ENCODE results near the gene WDR70.

WDR70 gene

GRCh38 chr5:37694867-37695266 lies 315.7 kb downstream of the WDR70 start:
- DNase-seq (ENCODE audit: extremely low spot score) = no peak
- TF ChIP-seq SP1 (IDR thresholded peaks at IDR 0.05) (no peak), HDGF (IDR thresholded peaks at IDR 0.05; ENCODE audit: borderline replicate concordance) (no peak), ZNF384 (IDR thresholded peaks at IDR 0.05) (no peak), FOXA1 (IDR thresholded peaks at IDR 0.05) (no peak), BHLHE40 (IDR thresholded peaks at IDR 0.05; ENCODE audit: borderline replicate concordance) (no peak), TARDBP (IDR thresholded peaks at IDR 0.05) (no peak), ELF4 (IDR thresholded peaks at IDR 0.05) (no peak), FOXM1 (IDR thresholded peaks at IDR 0.05; ENCODE audit: borderline replicate concordance) (no peak), L3MBTL2 (conservative IDR thresholded peaks at IDR 0.05) (no peak), FOXK2 (IDR thresholded peaks at IDR 0.05) (no peak)
- CTCF ChIA-PET = no interaction called here
- POLR2A ChIA-PET = no interaction called here

GRCh38 chr5:37695647-37696046 lies 316.5 kb downstream of the WDR70 start:
- TF ChIP-seq CTBP1 (IDR thresholded peaks at IDR 0.05; ENCODE audit: borderline replicate concordance) (no peak), PKNOX1 (IDR thresholded peaks at IDR 0.05) (no peak), FOXA1 (IDR thresholded peaks at IDR 0.05) (no peak), ELF4 (IDR thresholded peaks at IDR 0.05) (no peak)
- ChIA-PET POLR2A (interaction anchor here (1.2 kb wide), 1 partner anchor 10 kb away, joined by 3 read pairs; no protein-coding TSS in a partner anchor), CTCF (interaction anchor here (0.7 kb wide), 1 partner anchor 22 kb away, joined by 4 read pairs; no protein-coding TSS in a partner anchor)
- no peak for DNase-seq (ENCODE audit: extremely low spot score)

- no peak for TF ChIP-seq HDGF (IDR thresholded peaks at IDR 0.05; ENCODE audit: borderline replicate concordance)
- TF ChIP-seq PKNOX1 (IDR thresholded peaks at IDR 0.05) = no peak
- TF ChIP-seq ZNF384 (IDR thresholded peaks at IDR 0.05) = no peak
- no peak for TF ChIP-seq FOXK2 (IDR thresholded peaks at IDR 0.05)
- no peak for TF ChIP-seq L3MBTL2 (conservative IDR thresholded peaks at IDR 0.05)
- no peak for TF ChIP-seq FOXM1 (IDR thresholded peaks at IDR 0.05; ENCODE audit: borderline replicate concordance)
- TF ChIP-seq CTBP1 (IDR thresholded peaks at IDR 0.05; ENCODE audit: borderline replicate concordance) = no peak
- no peak for TF ChIP-seq ELF4 (IDR thresholded peaks at IDR 0.05)
- ChIA-PET POLR2A (interaction anchor here (1.2 kb wide), 1 partner anchor 11 kb away, joined by 3 read pairs; no protein-coding TSS in a partner anchor), CTCF (interaction anchor here (0.7 kb wide), 1 partner anchor 21 kb away, joined by 4 read pairs; no protein-coding TSS in a partner anchor)
- DNase-seq (ENCODE audit: extremely low spot score) = no peak
These were observed 317.3 kb downstream of the WDR70 start for GRCh38 chr5:37696190-37697021.

DNA sequence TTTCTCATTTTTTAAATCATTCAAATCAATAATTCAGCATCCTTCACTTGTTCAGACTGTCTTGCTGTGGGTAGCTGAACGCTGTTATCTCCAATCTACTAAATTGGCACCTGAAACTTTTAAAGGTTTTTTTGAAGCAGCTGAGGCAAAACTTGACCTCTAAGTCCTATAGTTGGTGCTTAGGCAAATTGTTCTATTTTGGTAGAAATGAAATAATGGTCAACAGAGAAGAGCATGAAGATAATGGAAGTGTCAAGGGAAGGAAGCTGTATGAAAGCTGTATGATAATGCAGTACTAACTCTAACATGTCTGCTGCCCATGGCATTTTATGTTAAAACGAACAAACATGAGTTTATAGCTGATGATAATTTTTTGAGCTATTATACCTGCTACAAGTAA lies 322.8 kb downstream of the WDR70 start:
- ChIA-PET CTCF (interaction anchor here (0.6 kb wide), 1 partner anchor 22 kb away, joined by 3 read pairs; no protein-coding TSS in a partner anchor), POLR2A (no interaction called here)

GRCh38 chr5:37703841-37704241 lies 324.7 kb downstream of the WDR70 start:
- TF ChIP-seq HDGF (IDR thresholded peaks at IDR 0.05; ENCODE audit: borderline replicate concordance) (no peak), SP1 (IDR thresholded peaks at IDR 0.05) (no peak)
- no peak for DNase-seq (ENCODE audit: extremely low spot score)
- ChIA-PET CTCF (interaction anchor here (1.6 kb wide), 1 partner anchor 19 kb away, joined by 7 read pairs; no protein-coding TSS in a partner anchor), POLR2A (no interaction called here)

More for the DNA sequence above, 322.8 kb downstream of the WDR70 start:
- DNase-seq (ENCODE audit: extremely low spot score) = no peak
- TF ChIP-seq HDGF (IDR thresholded peaks at IDR 0.05; ENCODE audit: borderline replicate concordance) (no peak), FOXM1 (IDR thresholded peaks at IDR 0.05; ENCODE audit: borderline replicate concordance) (no peak), SP1 (IDR thresholded peaks at IDR 0.05) (no peak), PKNOX1 (IDR thresholded peaks at IDR 0.05) (no peak), SUZ12 (IDR thresholded peaks at IDR 0.05) (no peak), TARDBP (IDR thresholded peaks at IDR 0.05) (no peak), LEF1 (IDR thresholded peaks at IDR 0.05; ENCODE audit: borderline replicate concordance) (no peak), BHLHE40 (IDR thresholded peaks at IDR 0.05; ENCODE audit: borderline replicate concordance) (no peak), L3MBTL2 (conservative IDR thresholded peaks at IDR 0.05) (no peak), CTBP1 (IDR thresholded peaks at IDR 0.05; ENCODE audit: borderline replicate concordance) (no peak), FOXA1 (IDR thresholded peaks at IDR 0.05) (no peak), FOXK2 (IDR thresholded peaks at IDR 0.05) (no peak)

DNA sequence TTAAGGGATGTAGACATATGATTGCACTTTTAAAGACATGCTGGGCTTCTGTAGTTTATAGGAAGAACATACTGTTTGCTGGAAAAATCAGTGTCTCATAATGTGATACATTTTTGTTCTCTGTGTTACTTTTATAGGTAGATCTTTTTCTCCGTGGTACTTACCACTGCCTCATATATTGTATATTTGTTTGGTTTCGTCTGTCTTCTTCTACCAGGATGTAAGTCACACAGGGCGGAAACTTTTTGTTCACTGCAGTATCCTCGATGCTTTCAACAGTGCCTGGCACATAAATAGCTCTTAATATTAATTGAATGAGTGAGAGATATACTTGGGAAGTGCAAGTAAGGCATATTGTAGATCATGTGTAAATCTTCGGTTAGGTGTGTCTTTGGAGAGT lies 325.3 kb downstream of the WDR70 start:
- TF ChIP-seq LEF1 (IDR thresholded peaks at IDR 0.05; ENCODE audit: borderline replicate concordance) (no peak), SP1 (IDR thresholded peaks at IDR 0.05) (no peak), ARNT (IDR thresholded peaks at IDR 0.05) (no peak), SUZ12 (IDR thresholded peaks at IDR 0.05) (no peak), HDGF (IDR thresholded peaks at IDR 0.05; ENCODE audit: borderline replicate concordance) (no peak), FOXK2 (IDR thresholded peaks at IDR 0.05) (no peak), FOXM1 (IDR thresholded peaks at IDR 0.05; ENCODE audit: borderline replicate concordance) (no peak), L3MBTL2 (conservative IDR thresholded peaks at IDR 0.05) (no peak), CTBP1 (IDR thresholded peaks at IDR 0.05; ENCODE audit: borderline replicate concordance) (no peak), NFRKB (IDR thresholded peaks at IDR 0.05) (no peak), ZNF384 (IDR thresholded peaks at IDR 0.05) (no peak), ELF4 (IDR thresholded peaks at IDR 0.05) (no peak), TARDBP (IDR thresholded peaks at IDR 0.05) (no peak)
- CTCF ChIA-PET = no interaction called here
- POLR2A ChIA-PET = no interaction called here

More for the DNA sequence above, 325.3 kb downstream of the WDR70 start:
- DNase-seq (ENCODE audit: extremely low spot score) = no peak

All from HEK293T (cell line).